Small intestine (tissue), 7 donors: ENCODE data around the gene ASB14. TPM values are rescaled to one million over a fixed set of nuclear protein-coding genes. Genes with fewer than 3 reads are reported as not detected.

ENCODE experiments used
- DNase-seq, 2 donors: peaks; one replicate each; pipeline versions ENCODE4 v3.0.0 to v3.0.0-alpha.2; 2013
- FAIRE-seq: peaks from 2 replicates; lab custom pipeline; 2012; peaks lifted over from hg19 to GRCh38; lab: Jason Lieb, UNC
- H3K27ac ChIP-seq, 3 donors: one replicate each; pipeline ENCODE4 v1.5.1; 2013; ENCODE audit warnings: low read length in 2 of 3, mild to moderate bottlenecking in 2 of 3, control low read depth in 1 of 3, inconsistent platforms in 1 of 3, low read depth in 1 of 3, moderate library complexity in 1 of 3
- H3K27me3 ChIP-seq, 3 donors: one replicate each; pipeline ENCODE4 v1.6.1; 2013; ENCODE audit warnings: low read length in 3 of 3, inconsistent platforms in 1 of 3; ENCODE audit not compliant: control insufficient read depth in 3 of 3, insufficient read depth in 3 of 3
- H3K36me3 ChIP-seq, 3 donors: one replicate each; pipeline ENCODE4 v1.6.1; 2013; ENCODE audit warnings: low read length in 3 of 3, inconsistent platforms in 1 of 3, low read depth in 1 of 3, mild to moderate bottlenecking in 1 of 3, moderate library complexity in 1 of 3; ENCODE audit not compliant: control insufficient read depth in 3 of 3, insufficient read depth in 2 of 3
- H3K4me1 ChIP-seq, 3 donors: one replicate each; pipeline ENCODE4 v1.6.1; 2013; ENCODE audit warnings: low read length in 2 of 3, inconsistent platforms in 1 of 3, low read depth in 1 of 3, mild to moderate bottlenecking in 1 of 3, moderate library complexity in 1 of 3; ENCODE audit not compliant: control insufficient read depth in 3 of 3, insufficient read depth in 2 of 3
- H3K4me3 ChIP-seq, 3 donors: one replicate each; pipeline ENCODE4 v1.5.1; 2013; ENCODE audit warnings: low read length in 3 of 3, control low read depth in 1 of 3, inconsistent platforms in 1 of 3, low read depth in 1 of 3, mild to moderate bottlenecking in 1 of 3, moderate library complexity in 1 of 3
- H3K9me3 ChIP-seq, 2 donors: one replicate each; pipeline ENCODE4 v1.6.1; 2013; ENCODE audit warnings: low read depth in 1 of 2, low read length in 1 of 2; ENCODE audit not compliant: control insufficient read depth in 2 of 2, insufficient read depth in 1 of 2
- WGBS, 3 donors: extraction: QIAGEN DNeasy Blood & Tissue Kit; methylation state at CpG; one replicate each; pipeline ENCODE4 v1.1.7; 2013; 5-methylcytosine and 5-hydroxymethylcytosine counted together
- polyA plus RNA-seq, 4 donors: library from polyadenylated mRNA; stranded (reverse) in 3 of 4; unstranded in 1 of 4; fragments of 200-250 nt in 3 of 4; fragments of 120-200 nt in 1 of 4; gene quantifications; one replicate each; pipeline versions ENCODE4 v1.2.1 to v1.2.3, GENCODE V29; 2013
- donor health status: healthy with polysubstance abuse.
- donor health status: control.
- donor health status: control.
- donor health status: Bipolar disorder and iron deficiency.
- donor health status: healthy.

Gene ASB14
- polyA plus RNA-seq, 4 donors, result 0.74 TPM; not detected in 3

DNA sequence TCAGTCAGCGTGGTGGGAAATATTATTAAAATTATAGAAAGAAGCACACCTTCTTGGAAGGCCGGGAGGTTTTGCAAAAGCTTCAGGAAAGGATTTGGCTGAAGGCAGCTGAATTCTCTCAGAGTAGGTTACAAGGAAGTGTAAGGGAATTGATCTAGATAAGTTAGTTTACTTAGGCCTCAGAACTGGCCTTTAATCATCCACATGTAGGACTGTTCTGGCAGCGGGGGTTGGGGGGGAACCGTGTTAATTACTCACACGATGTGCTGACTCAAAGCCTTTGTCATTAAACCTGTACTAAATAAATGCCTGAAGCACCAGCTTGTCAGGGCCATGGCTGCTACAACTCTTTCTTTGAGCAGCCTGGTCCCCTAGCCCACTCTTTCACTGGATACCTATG lies 12.8 kb downstream of the ASB14 start:
- no peak for FAIRE-seq
- Histone ChIP-seq H3K27ac (no peak overlapping the region), H3K27me3 (no peaks in the 10 kb centered on the region)

DNA sequence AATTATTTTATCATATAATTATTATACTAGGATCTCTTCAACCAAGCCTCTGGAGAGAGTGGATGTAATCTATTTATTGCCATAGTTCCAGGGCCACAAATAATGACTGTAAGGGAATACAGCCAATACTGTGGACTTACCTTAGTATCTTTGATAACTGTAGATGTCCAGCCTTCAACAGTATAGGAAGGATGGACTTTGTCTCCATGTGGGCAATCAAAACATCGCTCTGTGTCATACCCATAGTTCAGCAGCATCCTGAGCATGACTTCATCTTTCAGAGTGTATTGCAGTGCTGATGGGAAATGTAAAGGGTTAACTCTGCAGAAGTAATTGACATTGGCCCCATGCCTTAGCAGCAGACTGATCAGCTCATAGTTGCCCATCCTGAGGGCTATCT lies 14.2 kb downstream of the ASB14 start:
- DNase-seq (peak; percentile 18 to 73), FAIRE-seq (no peak)
- Histone ChIP-seq H3K4me1 (no peaks in the 10 kb centered on the region), H3K4me3 (no peak overlapping the region), H3K36me3 (peaks cover 0 to 4% (median 3%) of the 10 kb centered on the region in 3 donors), H3K9me3 (peaks cover 0 to 13% of the 10 kb centered on the region in 2 donors), H3K27ac (no peak overlapping the region), H3K27me3 (no peaks in the 10 kb centered on the region)
- WGBS, 3 donors, result 21 to 71% (median 41%) methylated on average over 1 of the region's 1 CpG

More for the DNA sequence above, 12.8 kb downstream of the ASB14 start:
- Histone ChIP-seq H3K4me3 (no peak overlapping the region), H3K9me3 (peaks cover 0 to 13% of the 10 kb centered on the region in 2 donors), H3K4me1 (no peaks in the 10 kb centered on the region), H3K36me3 (no peaks in the 10 kb centered on the region)
- WGBS, 3 donors, result 65 to 87% (median 74%) methylated on average over 5 of the region's 5 CpGs
- peak in 1 of 2 donors; percentile 5 for DNase-seq

DNA sequence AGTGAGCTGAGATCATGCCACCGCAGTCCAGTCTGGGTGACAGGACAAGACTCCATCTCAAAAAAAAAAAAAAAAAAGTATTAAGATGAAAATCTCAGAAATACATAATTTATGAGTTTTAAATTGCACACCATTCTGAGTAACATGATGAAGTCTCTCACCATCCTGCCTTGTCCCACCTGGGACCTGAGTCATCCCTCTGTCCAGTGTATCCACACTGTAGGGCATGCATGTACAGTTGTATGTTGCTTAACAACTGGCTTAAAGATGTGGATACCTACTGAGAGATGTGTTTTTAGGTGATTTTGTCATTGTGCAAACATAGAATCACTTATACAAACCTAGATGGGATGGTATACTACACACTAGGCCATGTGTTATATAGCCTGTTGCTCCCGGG lies 17.1 kb downstream of the ASB14 start:
- Histone ChIP-seq H3K4me1 (no peaks in the 10 kb centered on the region), H3K9me3 (peaks cover 0 to 13% of the 10 kb centered on the region in 2 donors), H3K27ac (no peak overlapping the region), H3K27me3 (no peaks in the 10 kb centered on the region), H3K4me3 (no peak overlapping the region), H3K36me3 (peaks cover 0 to 6% (median 4%) of the 10 kb centered on the region in 3 donors)
- no peak for DNase-seq
- FAIRE-seq, result no peak
- WGBS, 3 donors, result 94 to 100% (median 95%) methylated on average over 2 of the region's 2 CpGs

DNA sequence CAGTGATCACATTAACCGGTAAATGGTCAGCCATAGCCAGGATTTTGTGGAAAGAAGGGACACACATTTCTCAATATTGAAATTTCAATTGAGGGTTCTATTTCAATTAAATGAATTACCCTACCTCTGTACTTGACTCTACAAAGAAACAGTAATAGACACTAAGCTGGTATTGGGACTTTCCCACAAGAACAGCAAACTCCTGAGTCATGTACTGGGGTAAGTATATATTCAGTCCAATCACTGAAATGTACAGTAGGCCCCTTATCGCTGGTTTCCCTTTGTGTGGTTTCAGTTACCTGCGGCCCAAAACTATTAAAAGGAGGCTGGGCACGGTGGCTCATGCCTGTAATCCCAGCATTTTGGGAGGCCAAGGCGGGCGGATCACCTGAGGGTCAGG lies 17.6 kb downstream of the ASB14 start:
- Histone ChIP-seq H3K4me1 (no peaks in the 10 kb centered on the region), H3K27me3 (no peaks in the 10 kb centered on the region), H3K9me3 (peaks cover 0 to 8% of the 10 kb centered on the region in 2 donors), H3K27ac (no peak overlapping the region), H3K36me3 (peaks cover 0 to 8% (median 4%) of the 10 kb centered on the region in 3 donors), H3K4me3 (no peak overlapping the region)
- FAIRE-seq (no peak), DNase-seq (no peak)
- 93 to 97% (median 96%) methylated on average over 6 of the region's 6 CpGs for WGBS, 3 donors

DNA sequence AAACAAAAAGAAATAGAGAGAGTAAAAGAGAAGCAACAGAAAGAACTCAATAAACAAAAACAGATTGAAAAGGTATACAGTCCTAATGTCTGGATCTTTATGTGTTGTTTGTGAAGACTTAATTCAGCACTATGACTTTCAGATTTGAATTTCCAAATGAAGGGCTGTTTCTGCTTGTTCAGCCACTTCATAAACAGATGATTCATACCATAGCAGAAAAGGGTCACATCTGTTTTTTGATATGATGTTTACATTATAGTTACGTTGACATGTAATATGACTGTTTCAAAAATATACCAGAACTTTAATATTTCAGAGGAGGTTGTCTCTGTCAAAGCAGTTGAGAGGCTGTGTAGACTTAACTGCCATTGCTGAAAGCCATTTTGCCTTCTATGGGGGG lies 24.1 kb downstream of the ASB14 start:
- Histone ChIP-seq H3K9me3 (peaks cover 0 to 4% of the 10 kb centered on the region in 2 donors), H3K4me3 (no peak overlapping the region), H3K27ac (no peak overlapping the region), H3K36me3 (peaks cover 5 to 16% (median 10%) of the 10 kb centered on the region in 3 donors), H3K27me3 (no peaks in the 10 kb centered on the region), H3K4me1 (no peaks in the 10 kb centered on the region)
- no peak for DNase-seq
- WGBS, 3 donors, result 74 to 98% (median 91%) methylated on average over 1 of the region's 1 CpG
- FAIRE-seq, result peak; percentile 62

DNA sequence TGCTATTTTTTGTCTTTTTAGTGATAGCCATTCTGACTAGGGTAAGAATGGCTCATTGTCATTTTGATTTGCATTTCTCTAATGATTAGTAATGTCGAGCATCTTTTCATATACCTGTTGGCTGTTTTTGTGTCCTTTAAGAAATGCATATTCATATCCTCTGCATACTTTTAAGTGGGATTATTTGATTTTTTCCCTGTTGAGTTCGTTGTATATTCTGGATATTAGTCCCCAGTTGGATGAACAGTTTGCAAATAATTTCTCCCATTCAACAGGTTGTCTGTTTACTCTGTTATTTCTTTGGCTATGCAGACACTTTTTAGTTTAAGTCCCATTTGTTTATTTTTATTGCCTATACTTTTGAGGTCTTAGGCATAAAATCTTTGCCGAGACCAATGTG lies 30.6 kb downstream of the ASB14 start:
- FAIRE-seq (no peak), DNase-seq (no peak)
- Histone ChIP-seq H3K4me3 (no peak overlapping the region), H3K9me3 (peaks cover 0 to 6% of the 10 kb centered on the region in 2 donors), H3K27ac (no peak overlapping the region), H3K36me3 (peaks cover 7 to 21% (median 13%) of the 10 kb centered on the region in 3 donors), H3K4me1 (no peaks in the 10 kb centered on the region), H3K27me3 (no peaks in the 10 kb centered on the region)
- WGBS, 3 donors, result 91 to 98% (median 94%) methylated on average over 3 of the region's 3 CpGs

DNA sequence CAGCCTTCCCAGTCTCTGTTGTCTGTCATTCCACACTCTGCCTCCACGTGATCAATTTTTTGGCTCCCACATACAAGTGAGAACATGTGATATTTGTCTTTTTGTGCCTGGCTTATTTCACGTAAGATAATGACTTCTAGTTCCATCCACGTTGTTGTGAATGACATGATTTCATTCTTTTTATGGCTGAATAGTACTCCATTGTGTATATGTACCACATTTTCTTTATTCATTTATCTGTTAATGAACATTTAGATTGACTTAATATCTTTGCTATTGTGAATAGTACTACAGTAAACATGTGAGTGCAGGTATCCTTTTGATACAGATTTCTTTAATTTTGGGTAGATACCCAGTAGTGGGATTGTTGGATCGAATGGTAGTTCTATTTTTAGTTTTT lies 31.4 kb downstream of the ASB14 start:
- FAIRE-seq (no peak), DNase-seq (no peak)
- 92 to 95% (median 94%) methylated on average over 4 of the region's 4 CpGs for WGBS, 3 donors
- H3K4me1 ChIP-seq, result no peaks in the 10 kb centered on the region
- H3K27ac ChIP-seq, result no peak overlapping the region
- H3K4me3 ChIP-seq, result no peak overlapping the region
- H3K27me3 ChIP-seq, result no peaks in the 10 kb centered on the region
- H3K36me3 ChIP-seq, result peaks cover 7 to 23% (median 13%) of the 10 kb centered on the region in 3 donors
- H3K9me3 ChIP-seq, result peaks cover 0 to 6% of the 10 kb centered on the region in 2 donors

DNA sequence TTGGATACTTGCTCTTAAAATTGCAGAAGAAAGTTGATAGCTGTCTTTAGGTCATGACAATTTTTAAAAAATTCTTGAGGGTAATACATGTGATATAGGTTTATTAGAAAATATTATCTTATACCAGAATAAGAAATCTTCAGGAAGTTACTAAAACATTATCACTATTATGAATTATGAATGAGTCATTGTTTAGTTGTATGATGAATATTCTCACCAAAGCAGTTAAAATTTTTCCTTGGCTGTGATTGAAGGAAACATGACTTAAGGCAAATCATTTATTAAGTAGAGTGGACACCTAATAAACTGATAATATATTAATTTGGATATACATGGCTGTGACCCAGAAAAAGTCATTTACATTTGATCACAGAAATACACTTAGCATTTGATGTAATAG lies 34.8 kb downstream of the ASB14 start:
- Histone ChIP-seq H3K4me1 (no peaks in the 10 kb centered on the region), H3K9me3 (no peaks in the 10 kb centered on the region), H3K27me3 (no peaks in the 10 kb centered on the region), H3K36me3 (peaks cover 6 to 27% (median 11%) of the 10 kb centered on the region in 3 donors), H3K27ac (no peak overlapping the region), H3K4me3 (no peak overlapping the region)
- no peak for DNase-seq
- FAIRE-seq, result no peak

DNA sequence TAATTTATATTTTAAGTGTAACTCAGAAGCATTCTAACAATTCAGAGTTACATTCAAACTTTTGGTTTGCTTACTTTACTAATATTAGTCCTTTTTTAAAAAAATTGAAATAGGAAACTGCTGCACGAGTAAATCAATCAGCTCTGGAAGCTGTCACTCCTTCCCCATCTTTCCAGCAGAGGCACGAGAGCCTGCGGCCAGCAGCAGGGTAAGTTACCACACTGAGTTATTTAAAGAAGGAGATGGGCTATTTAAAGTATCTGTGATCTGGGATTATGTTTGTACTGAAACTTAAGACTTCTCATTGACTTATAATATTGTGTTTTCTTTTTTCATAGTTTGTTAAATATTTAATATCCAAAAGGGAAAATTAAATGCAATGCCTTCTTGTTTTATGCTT lies 35.6 kb downstream of the ASB14 start:
- 82 to 93% (median 91%) methylated on average over 3 of the region's 3 CpGs for whole genome bisulfite sequencing, 3 donors
- no peak overlapping the region for H3K27ac ChIP-seq
- no peak for DNase-seq
- no peak for FAIRE-seq
- H3K9me3 ChIP-seq, result no peaks in the 10 kb centered on the region
- no peaks in the 10 kb centered on the region for H3K27me3 ChIP-seq
- no peaks in the 10 kb centered on the region for H3K4me1 ChIP-seq
- H3K4me3 ChIP-seq, result no peak overlapping the region
- peaks cover 6 to 24% (median 12%) of the 10 kb centered on the region in 3 donors for H3K36me3 ChIP-seq
